ENCODE measurements around the gene GNL3L. TPM values are rescaled to one million over a fixed set of nuclear protein-coding genes. Genes with fewer than 3 reads are reported as not detected.

Gene GNL3L
- total and polyA plus RNA-seq, 4 donors: 3.8 to 22.1 (median 11.4) TPM

DNA sequence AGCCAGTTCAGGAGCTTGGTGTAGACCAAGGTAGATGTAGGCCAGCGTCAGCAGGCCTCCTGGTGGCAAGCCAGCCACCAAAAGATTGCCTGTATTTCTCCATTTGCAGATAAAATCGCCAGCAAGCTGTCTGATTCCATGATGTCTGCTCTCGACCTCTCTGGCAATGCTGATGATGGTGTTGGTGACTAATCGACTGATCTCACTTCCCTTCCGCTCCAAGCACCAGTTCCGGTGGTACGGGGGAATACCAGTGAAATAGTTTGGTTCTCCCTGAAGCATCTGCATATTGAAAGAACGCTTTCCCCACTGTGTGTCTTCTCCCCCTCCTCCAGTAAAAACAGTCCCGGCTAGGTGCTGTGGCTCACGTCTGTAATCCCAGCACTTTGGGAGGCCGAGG lies 30.4 kb downstream of the GNL3L start:
- no peaks in the 10 kb centered on the region for H3K4me1 ChIP-seq (ENCODE audit: control insufficient read depth in 4 of 4, insufficient read depth in 4 of 4, low read length in 3 of 4)
- no peak overlapping the region for H3K27ac ChIP-seq (ENCODE audit: low read depth in 1 of 2, low read length in 2 of 2)
- no peak for DNase-seq (ENCODE audit: low spot score)
- H3K9ac ChIP-seq (ENCODE audit: low read depth in 1 of 2, low read length in 2 of 2): no peak overlapping the region
- TF ChIP-seq, protein P1, sequence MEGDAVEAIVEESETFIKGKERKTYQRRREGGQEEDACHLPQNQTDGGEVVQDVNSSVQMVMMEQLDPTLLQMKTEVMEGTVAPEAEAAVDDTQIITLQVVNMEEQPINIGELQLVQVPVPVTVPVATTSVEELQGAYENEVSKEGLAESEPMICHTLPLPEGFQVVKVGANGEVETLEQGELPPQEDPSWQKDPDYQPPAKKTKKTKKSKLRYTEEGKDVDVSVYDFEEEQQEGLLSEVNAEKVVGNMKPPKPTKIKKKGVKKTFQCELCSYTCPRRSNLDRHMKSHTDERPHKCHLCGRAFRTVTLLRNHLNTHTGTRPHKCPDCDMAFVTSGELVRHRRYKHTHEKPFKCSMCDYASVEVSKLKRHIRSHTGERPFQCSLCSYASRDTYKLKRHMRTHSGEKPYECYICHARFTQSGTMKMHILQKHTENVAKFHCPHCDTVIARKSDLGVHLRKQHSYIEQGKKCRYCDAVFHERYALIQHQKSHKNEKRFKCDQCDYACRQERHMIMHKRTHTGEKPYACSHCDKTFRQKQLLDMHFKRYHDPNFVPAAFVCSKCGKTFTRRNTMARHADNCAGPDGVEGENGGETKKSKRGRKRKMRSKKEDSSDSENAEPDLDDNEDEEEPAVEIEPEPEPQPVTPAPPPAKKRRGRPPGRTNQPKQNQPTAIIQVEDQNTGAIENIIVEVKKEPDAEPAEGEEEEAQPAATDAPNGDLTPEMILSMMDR (IDR thresholded peaks at IDR 0.05; ENCODE audit: low read depth, low read length, missing input control): no peak
- TF ChIP-seq NR2F2 (IDR thresholded peaks at IDR 0.05) (no peak), ZBTB33 (IDR thresholded peaks at IDR 0.05) (no peak), HNF4A (conservative IDR thresholded peaks at IDR 0.05) (no peak), FOXA2 (IDR thresholded peaks at IDR 0.05) (no peak)
- H3K27me3 ChIP-seq (ENCODE audit: control insufficient read depth in 4 of 4, insufficient read depth in 4 of 4, low read length in 3 of 4): no peaks in the 10 kb centered on the region
- 96% methylated on average over 11 of the region's 11 CpGs for WGBS
- no peak overlapping the region for H3K4me3 ChIP-seq (ENCODE audit: low read depth in 1 of 3, low read length in 3 of 3)
- H3K36me3 ChIP-seq (ENCODE audit: control insufficient read depth in 4 of 4, insufficient read depth in 3 of 4, low read depth in 1 of 4, low read length in 3 of 4): peaks cover 3 to 53% (median 14%) of the 10 kb centered on the region in 4 donors
- no peaks in the 10 kb centered on the region for H3K9me3 ChIP-seq (ENCODE audit: control insufficient read depth in 4 of 4, low read length in 3 of 4)

DNA sequence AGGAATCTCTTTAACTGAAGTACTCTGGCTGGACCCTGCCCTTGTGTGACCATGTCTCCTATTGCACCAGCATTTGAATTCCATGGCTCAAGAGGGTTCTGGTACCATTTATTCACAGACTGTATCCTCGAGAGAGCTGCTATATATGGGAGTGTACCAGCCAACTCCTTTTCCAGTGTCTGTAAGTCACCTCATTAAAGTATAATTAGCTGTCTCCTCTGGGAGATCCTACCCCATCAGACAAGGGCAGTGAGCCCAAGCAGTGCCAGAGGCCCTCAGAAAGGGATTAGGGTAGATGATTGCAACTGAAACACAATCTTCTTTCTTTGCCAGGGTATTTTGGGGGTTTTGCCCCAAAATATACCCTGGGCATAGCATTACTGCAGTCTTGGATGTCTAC lies 31.6 kb downstream of the GNL3L start:
- no peak overlapping the region for H3K27ac ChIP-seq (ENCODE audit: low read depth in 1 of 2, low read length in 2 of 2)
- no peak for DNase-seq (ENCODE audit: low spot score)
- H3K4me1 ChIP-seq (ENCODE audit: control insufficient read depth in 4 of 4, insufficient read depth in 4 of 4, low read length in 3 of 4): no peaks in the 10 kb centered on the region
- H3K4me3 ChIP-seq (ENCODE audit: low read depth in 1 of 3, low read length in 3 of 3): no peak overlapping the region
- H3K36me3 ChIP-seq (ENCODE audit: control insufficient read depth in 4 of 4, insufficient read depth in 3 of 4, low read depth in 1 of 4, low read length in 3 of 4): peaks cover 3 to 42% (median 14%) of the 10 kb centered on the region in 4 donors
- no peaks in the 10 kb centered on the region for H3K9me3 ChIP-seq (ENCODE audit: control insufficient read depth in 4 of 4, low read length in 3 of 4)
- TF ChIP-seq SP1 (IDR thresholded peaks at IDR 0.05): no peak
- no peak for TF ChIP-seq RAD21 (IDR thresholded peaks at IDR 0.05)
- TF ChIP-seq, protein P2, sequence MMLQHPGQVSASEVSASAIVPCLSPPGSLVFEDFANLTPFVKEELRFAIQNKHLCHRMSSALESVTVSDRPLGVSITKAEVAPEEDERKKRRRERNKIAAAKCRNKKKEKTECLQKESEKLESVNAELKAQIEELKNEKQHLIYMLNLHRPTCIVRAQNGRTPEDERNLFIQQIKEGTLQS (IDR thresholded peaks at IDR 0.05): no peak
- no peak for TF ChIP-seq MAX (IDR thresholded peaks at IDR 0.05)
- TF ChIP-seq YY1 (IDR thresholded peaks at IDR 0.05): no peak
- TF ChIP-seq TAF1 (conservative IDR thresholded peaks at IDR 0.05): no peak
- TF ChIP-seq, protein P1 (IDR thresholded peaks at IDR 0.05; ENCODE audit: low read depth, low read length, missing input control): no peak
- TF ChIP-seq GABPA (IDR thresholded peaks at IDR 0.05 in 1 of 2, conservative IDR thresholded peaks at IDR 0.05 in 1 of 2): no peak
- TF ChIP-seq RXRA (IDR thresholded peaks at IDR 0.05): no peak
- TF ChIP-seq JUND (IDR thresholded peaks at IDR 0.05): no peak
- TF ChIP-seq, protein P3, sequence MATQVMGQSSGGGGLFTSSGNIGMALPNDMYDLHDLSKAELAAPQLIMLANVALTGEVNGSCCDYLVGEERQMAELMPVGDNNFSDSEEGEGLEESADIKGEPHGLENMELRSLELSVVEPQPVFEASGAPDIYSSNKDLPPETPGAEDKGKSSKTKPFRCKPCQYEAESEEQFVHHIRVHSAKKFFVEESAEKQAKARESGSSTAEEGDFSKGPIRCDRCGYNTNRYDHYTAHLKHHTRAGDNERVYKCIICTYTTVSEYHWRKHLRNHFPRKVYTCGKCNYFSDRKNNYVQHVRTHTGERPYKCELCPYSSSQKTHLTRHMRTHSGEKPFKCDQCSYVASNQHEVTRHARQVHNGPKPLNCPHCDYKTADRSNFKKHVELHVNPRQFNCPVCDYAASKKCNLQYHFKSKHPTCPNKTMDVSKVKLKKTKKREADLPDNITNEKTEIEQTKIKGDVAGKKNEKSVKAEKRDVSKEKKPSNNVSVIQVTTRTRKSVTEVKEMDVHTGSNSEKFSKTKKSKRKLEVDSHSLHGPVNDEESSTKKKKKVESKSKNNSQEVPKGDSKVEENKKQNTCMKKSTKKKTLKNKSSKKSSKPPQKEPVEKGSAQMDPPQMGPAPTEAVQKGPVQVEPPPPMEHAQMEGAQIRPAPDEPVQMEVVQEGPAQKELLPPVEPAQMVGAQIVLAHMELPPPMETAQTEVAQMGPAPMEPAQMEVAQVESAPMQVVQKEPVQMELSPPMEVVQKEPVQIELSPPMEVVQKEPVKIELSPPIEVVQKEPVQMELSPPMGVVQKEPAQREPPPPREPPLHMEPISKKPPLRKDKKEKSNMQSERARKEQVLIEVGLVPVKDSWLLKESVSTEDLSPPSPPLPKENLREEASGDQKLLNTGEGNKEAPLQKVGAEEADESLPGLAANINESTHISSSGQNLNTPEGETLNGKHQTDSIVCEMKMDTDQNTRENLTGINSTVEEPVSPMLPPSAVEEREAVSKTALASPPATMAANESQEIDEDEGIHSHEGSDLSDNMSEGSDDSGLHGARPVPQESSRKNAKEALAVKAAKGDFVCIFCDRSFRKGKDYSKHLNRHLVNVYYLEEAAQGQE (IDR thresholded peaks at IDR 0.05): no peak
- no peak for TF ChIP-seq ZBTB33 (IDR thresholded peaks at IDR 0.05)
- no peak for TF ChIP-seq FOXA2 (IDR thresholded peaks at IDR 0.05)
- no peak for TF ChIP-seq HNF4G (IDR thresholded peaks at IDR 0.05)
- TF ChIP-seq EGR1 (IDR thresholded peaks at IDR 0.05; ENCODE audit: low read depth in 2 of 2): no peak
- TF ChIP-seq HNF4A (conservative IDR thresholded peaks at IDR 0.05): no peak
- WGBS: 100% methylated on average over 1 of the region's 1 CpG
- H3K27me3 ChIP-seq (ENCODE audit: control insufficient read depth in 4 of 4, insufficient read depth in 4 of 4, low read length in 3 of 4): no peaks in the 10 kb centered on the region
- H3K9ac ChIP-seq (ENCODE audit: low read depth in 1 of 2, low read length in 2 of 2): no peak overlapping the region
